ENCODE data around the gene TNK2. TPM values are rescaled to one million over a fixed set of nuclear protein-coding genes. Genes with fewer than 3 reads are reported as not detected.
A peak's percentile ranks its signal among the peaks of the same experiment; 100 is the strongest.

TNK2 gene
- total RNA-seq, 2 experiments from 2014 or later: 43.6 to 92.1 TPM

GRCh38 chr3:195900436-195901355 is 7.7 kb downstream of the TNK2 start:
- Histone ChIP-seq H3K36me3 (ENCODE audit: insufficient read depth, low read length) (no peaks in the 10 kb centered on the region), H3K4me2 (ENCODE audit: low read length) (peak overlapping the region; percentile 58), H3K4me3 (ENCODE audit: low read depth, low read length, poor library complexity, severe bottlenecking) (no peak overlapping the region), H4K20me1 (ENCODE audit: insufficient read depth, low read length) (no peaks in the 10 kb centered on the region), H3K9me2 (ENCODE audit: insufficient read depth, low read length) (no peaks in the 10 kb centered on the region), H3K4me1 (ENCODE audit: insufficient read depth, low read length, poor library complexity, severe bottlenecking) (peaks cover 67% of the 10 kb centered on the region), H3K9me3 (ENCODE audit: low read length) (no peaks in the 10 kb centered on the region), H2AFZ (ENCODE audit: low read length) (no peak overlapping the region), H3K79me2 (ENCODE audit: insufficient read depth, low read depth, low read length) (peaks cover 31% of the 10 kb centered on the region), H3K27ac (ENCODE audit: low read depth, low read length, poor library complexity, severe bottlenecking) (no peak overlapping the region)
- TF ChIP-seq CTCF (conservative IDR thresholded peaks at IDR 0.05; ENCODE audit: low read length) (no peak), EZH2phosphoT487 (IDR thresholded peaks at IDR 0.05; ENCODE audit: borderline replicate concordance, low read depth, low read length) (no peak)
- ChIA-PET POLR2A (no interaction called here), CTCF (ENCODE audit: unreplicated experiment) (no interaction called here)
- DNase-seq (ENCODE audit: low spot score): peak; percentile 34
- intact Hi-C loops (cut with micrococcal nuclease; ENCODE audit: unreplicated experiment): loop anchor here (10.0 kb wide), 1 partner anchor 1044 kb away; the partner anchor contains the start of gene NCBP2
- no TSS peak for BruUV-seq (replicated peaks)

- no peak for TF ChIP-seq EZH2phosphoT487 (IDR thresholded peaks at IDR 0.05; ENCODE audit: borderline replicate concordance, low read depth, low read length)
- no peak for TF ChIP-seq CTCF (conservative IDR thresholded peaks at IDR 0.05; ENCODE audit: low read length)
- Histone ChIP-seq H3K79me2 (ENCODE audit: insufficient read depth, low read depth, low read length) (peaks cover 22% of the 10 kb centered on the region), H3K9me2 (ENCODE audit: insufficient read depth, low read length) (no peaks in the 10 kb centered on the region), H4K20me1 (ENCODE audit: insufficient read depth, low read length) (no peaks in the 10 kb centered on the region), H3K9me3 (ENCODE audit: low read length) (no peaks in the 10 kb centered on the region), H3K4me2 (ENCODE audit: low read length) (peak overlapping the region; percentile 58), H3K4me1 (ENCODE audit: insufficient read depth, low read length, poor library complexity, severe bottlenecking) (peaks cover 59% of the 10 kb centered on the region), H3K27ac (ENCODE audit: low read depth, low read length, poor library complexity, severe bottlenecking) (no peak overlapping the region), H2AFZ (ENCODE audit: low read length) (no peak overlapping the region), H3K4me3 (ENCODE audit: low read depth, low read length, poor library complexity, severe bottlenecking) (no peak overlapping the region), H3K36me3 (ENCODE audit: insufficient read depth, low read length) (no peaks in the 10 kb centered on the region)
- intact Hi-C loops (cut with micrococcal nuclease; ENCODE audit: unreplicated experiment): loop anchor here (10.0 kb wide), 1 partner anchor 1045 kb away; the partner anchor contains the start of gene NCBP2
- CTCF ChIA-PET (ENCODE audit: unreplicated experiment): no interaction called here
- no TSS peak for BruUV-seq (replicated peaks)
- POLR2A ChIA-PET: interaction anchor here (0.7 kb wide), 1 partner anchor 54 kb away, joined by 4 read pairs; no protein-coding TSS in a partner anchor
- no peak for DNase-seq (ENCODE audit: low spot score)
Observed at GRCh38 chr3:195899701-195900435, 8.5 kb downstream of the TNK2 start.

Data from OCI-LY7 (cell line).